GM06990 (cell line): ENCODE results near the gene PLPPR5.

Experiments used
- DNase-seq: peaks from one replicate; pipeline ENCODE4 v3.0.0-alpha.2; 2011; ENCODE audit not compliant: insufficient read length; ENCODE audit errors: extremely low read depth
- H3K27me3 ChIP-seq: replicated peaks from 2 replicates; pipeline ENCODE4 v1.6.0; 2011; ENCODE audit warnings: low read length; ENCODE audit not compliant: control insufficient read depth, insufficient read depth
- H3K36me3 ChIP-seq: 2 replicates; pipeline ENCODE4 v1.5.1; 2011; ENCODE audit warnings: low read length; ENCODE audit not compliant: control insufficient read depth, insufficient read depth
- H3K4me3 ChIP-seq: replicated peaks from 2 replicates; pipeline ENCODE4 v1.5.1; 2011; ENCODE audit warnings: low read depth, mild to moderate bottlenecking, control low read depth, low read length
- CTCF ChIP-seq: IDR thresholded peaks from 2 replicates; pipeline ENCODE4 v1.5.1; 2011; ENCODE audit warnings: low read length, control low read depth, mild to moderate bottlenecking, inconsistent platforms; ENCODE audit not compliant: insufficient read depth, poor library complexity, severe bottlenecking

The PLPPR5 gene

GRCh38 chr1:98920441-98921110 lies 84.1 kb downstream of the PLPPR5 start:
- Histone ChIP-seq H3K27me3 (no peaks in the 10 kb centered on the region), H3K4me3 (no peak overlapping the region), H3K36me3 (no peaks in the 10 kb centered on the region)
- no peak for DNase-seq
- no peak for TF ChIP-seq CTCF

DNA sequence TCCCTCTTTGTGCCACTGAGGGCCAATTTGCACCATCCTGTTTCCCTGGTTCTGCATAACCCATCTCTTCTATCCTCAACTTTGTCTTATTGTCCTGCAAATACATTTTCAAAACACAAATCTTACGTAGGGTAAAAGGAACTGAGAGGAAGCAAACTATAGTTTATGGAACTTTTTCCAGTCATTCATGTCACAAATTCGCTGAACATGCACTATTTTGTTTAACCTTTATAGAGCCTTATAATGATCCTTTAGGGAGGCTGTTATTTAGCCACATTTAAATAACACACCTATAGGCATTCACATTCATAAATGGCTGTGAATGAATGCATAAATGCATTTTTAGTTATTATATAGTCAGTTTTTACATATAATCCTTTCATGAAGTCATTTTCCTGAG lies 85.0 kb downstream of the PLPPR5 start:
- no peak overlapping the region for H3K4me3 ChIP-seq
- no peak for TF ChIP-seq CTCF
- DNase-seq, result no peak
- no peaks in the 10 kb centered on the region for H3K36me3 ChIP-seq
- no peaks in the 10 kb centered on the region for H3K27me3 ChIP-seq

DNA sequence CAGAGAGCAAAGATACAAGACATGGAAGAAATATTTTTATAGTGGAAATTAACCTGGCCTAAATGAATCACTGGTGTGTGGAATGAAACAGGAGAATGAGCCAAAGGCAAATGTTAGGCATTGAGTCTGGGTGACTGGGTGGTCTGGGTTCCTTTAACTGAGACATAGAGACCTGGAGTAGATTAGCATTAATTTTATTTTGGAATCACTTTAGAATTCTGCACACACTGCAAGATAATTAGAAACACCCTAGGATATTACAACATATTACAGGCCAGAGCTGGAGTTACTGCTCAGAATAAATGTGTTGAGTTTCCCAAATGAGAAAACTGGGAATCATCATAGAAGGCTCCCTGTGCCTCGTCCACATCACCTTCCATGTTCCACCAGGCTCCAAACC lies 85.5 kb downstream of the PLPPR5 start:
- Histone ChIP-seq H3K4me3 (no peak overlapping the region), H3K36me3 (no peaks in the 10 kb centered on the region), H3K27me3 (no peaks in the 10 kb centered on the region)
- DNase-seq, result no peak
- TF ChIP-seq CTCF, result no peak

- DNase-seq, result no peak
- no peaks in the 10 kb centered on the region for H3K27me3 ChIP-seq
- no peak overlapping the region for H3K4me3 ChIP-seq
- H3K36me3 ChIP-seq, result no peaks in the 10 kb centered on the region
- no peak for TF ChIP-seq CTCF
These were observed 90.1 kb downstream of the PLPPR5 start for GRCh38 chr1:98914547-98914946.

DNA sequence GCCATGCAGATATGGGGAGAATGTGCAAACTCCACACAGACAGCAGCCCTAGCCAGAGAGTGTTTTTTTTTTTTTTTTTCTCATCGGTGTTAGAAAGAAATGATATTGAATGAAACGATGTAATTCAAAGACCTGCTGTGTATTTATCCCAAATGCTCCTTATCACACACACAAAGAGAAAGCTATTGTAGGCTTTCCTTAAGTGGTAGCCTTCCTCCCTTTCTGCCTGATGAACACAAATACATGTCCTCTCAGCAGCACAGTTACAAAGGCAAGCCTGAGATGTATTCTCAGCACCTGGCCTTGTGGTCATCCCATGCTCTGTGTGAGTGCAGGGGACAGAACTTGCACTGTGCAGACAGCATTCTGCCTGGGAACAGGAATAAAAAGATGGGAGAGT lies 93.8 kb downstream of the PLPPR5 start:
- Histone ChIP-seq H3K27me3 (no peaks in the 10 kb centered on the region), H3K4me3 (no peak overlapping the region), H3K36me3 (no peaks in the 10 kb centered on the region)
- no peak for TF ChIP-seq CTCF
- DNase-seq, result no peak

GRCh38 chr1:98908980-98909379 lies 95.7 kb downstream of the PLPPR5 start:
- H3K4me3 ChIP-seq, result no peak overlapping the region
- H3K36me3 ChIP-seq, result no peaks in the 10 kb centered on the region
- no peaks in the 10 kb centered on the region for H3K27me3 ChIP-seq
- no peak for DNase-seq
- no peak for TF ChIP-seq CTCF
